GM10266 (cell line): Measurements from ENCODE around the gene ISOC1.

Source experiments
- DNase-seq: peaks from one replicate; pipeline ENCODE4 v3.0.0; 2012; ENCODE audit errors: extremely low spot score
- TF ChIP-seq, protein P1 (sequence below): IDR thresholded peaks from 2 replicates; pipeline ENCODE4 v1.5.1; 2012; ENCODE audit warnings: mild to moderate bottlenecking, low read depth; ENCODE audit not compliant: control insufficient read depth, insufficient read depth; ENCODE audit errors: missing control alignments

The ISOC1 gene

GRCh38 chr5:129103397-129103796, 8.8 kb downstream of the ISOC1 start:
- no peak for DNase-seq
- TF ChIP-seq, protein P1, sequence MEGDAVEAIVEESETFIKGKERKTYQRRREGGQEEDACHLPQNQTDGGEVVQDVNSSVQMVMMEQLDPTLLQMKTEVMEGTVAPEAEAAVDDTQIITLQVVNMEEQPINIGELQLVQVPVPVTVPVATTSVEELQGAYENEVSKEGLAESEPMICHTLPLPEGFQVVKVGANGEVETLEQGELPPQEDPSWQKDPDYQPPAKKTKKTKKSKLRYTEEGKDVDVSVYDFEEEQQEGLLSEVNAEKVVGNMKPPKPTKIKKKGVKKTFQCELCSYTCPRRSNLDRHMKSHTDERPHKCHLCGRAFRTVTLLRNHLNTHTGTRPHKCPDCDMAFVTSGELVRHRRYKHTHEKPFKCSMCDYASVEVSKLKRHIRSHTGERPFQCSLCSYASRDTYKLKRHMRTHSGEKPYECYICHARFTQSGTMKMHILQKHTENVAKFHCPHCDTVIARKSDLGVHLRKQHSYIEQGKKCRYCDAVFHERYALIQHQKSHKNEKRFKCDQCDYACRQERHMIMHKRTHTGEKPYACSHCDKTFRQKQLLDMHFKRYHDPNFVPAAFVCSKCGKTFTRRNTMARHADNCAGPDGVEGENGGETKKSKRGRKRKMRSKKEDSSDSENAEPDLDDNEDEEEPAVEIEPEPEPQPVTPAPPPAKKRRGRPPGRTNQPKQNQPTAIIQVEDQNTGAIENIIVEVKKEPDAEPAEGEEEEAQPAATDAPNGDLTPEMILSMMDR, result no peak

- TF ChIP-seq, protein P1, result no peak
- no peak for DNase-seq
Observed at GRCh38 chr5:129104915-129105455, 10.4 kb downstream of the ISOC1 start.

GRCh38 chr5:129107637-129108036, 13.1 kb downstream of the ISOC1 start:
- TF ChIP-seq, protein P1, result no peak
- no peak for DNase-seq

DNA sequence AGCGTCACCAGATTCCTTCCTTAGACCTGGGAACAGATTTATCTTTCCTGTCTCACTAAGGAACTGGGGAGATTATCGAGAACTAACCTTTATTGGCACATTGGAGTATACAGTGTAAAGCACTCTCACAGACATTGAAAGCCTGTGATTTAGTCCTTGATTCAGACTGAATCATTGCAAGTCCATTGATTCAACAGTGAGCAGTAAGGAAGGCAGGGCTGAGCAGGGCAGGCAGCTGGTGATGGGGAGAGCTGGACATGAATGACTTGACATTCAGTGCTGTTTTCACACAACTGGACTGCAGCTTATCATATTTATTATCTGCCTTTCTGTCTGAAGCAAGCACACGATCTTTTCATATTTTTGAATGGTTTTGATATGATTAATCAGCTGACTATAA, 16.2 kb downstream of the ISOC1 start:
- TF ChIP-seq, protein P1, result no peak
- DNase-seq, result no peak

DNA sequence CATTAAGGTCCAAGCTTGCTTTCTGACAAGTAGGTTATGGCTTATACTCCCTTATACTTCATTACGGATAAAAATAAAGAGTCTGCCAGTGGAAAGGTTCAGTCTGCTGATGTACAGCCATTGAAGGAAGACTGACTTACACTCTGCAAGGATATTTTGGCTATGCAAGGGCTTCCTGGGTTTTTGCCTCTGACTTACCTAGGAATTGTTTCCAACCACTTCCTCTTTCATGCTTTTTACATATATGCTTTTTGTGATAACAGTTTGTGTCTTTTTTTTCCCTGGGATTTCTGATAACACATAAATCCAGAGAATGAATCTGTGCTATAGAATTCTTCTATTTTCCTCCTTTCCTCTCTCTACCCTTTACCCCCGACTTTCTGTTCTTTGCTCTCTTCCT, 16.8 kb downstream of the ISOC1 start:
- TF ChIP-seq, protein P1, result no peak
- no peak for DNase-seq

DNA sequence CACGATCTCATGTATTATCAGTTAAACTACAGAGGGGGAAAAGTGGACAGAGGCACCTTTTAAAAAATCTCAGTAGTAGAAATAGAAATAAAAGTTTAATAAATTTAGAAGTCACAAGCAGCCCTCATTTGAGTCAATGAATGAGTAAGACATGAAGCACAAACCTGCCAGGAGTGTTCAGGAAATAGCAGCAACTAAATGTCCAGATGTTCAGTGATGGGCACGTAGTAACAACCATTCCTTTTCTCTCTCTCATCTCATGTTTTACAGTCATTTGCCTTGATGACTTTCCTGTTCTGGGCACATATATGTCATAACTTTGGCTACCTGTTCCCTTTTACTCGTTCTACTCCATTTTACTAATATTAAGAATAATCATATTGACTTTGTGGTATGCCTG, 17.7 kb downstream of the ISOC1 start:
- TF ChIP-seq, protein P1, result no peak

DNA sequence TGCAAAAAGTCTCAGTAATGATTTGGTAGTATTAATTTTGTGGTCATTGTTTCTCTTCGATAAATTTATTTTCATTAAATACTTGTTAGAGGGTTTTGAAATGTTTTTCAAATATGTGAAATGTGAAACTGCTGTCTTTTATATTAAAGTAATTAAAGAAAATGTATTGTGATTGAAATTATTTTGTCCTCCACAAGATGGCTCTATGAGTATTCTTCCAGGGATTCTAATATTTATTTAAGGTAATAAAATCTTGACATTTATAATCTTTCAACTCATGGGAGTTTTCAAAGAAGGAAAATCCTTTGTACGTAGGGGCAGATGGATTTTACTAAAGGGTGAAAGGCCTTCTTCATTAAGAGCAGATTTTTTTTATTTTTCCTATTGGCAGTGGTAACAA, 19.3 kb downstream of the ISOC1 start:
- DNase-seq, result no peak
- TF ChIP-seq, protein P1, result no peak

More for the DNA sequence above, 17.7 kb downstream of the ISOC1 start:
- no peak for DNase-seq
